AG09319 (cell line): ENCODE measurements around the gene CIART.
"Not testable (repeated sequence)": the region's sequence is repeated elsewhere in the genome, so short reads cannot be mapped to it uniquely, and the experiment has no call there.

ENCODE experiments used
- DNase-seq: peaks from one replicate; pipeline ENCODE4 v3.0.0-alpha.2; 2010; ENCODE audit warnings: low read depth; ENCODE audit errors: extremely low read depth
- TF ChIP-seq, protein P1 (sequence below): IDR thresholded peaks from 2 replicates; pipeline ENCODE4 v1.5.1; 2011; ENCODE audit warnings: low read depth, mild to moderate bottlenecking, inconsistent platforms, low read length, moderate library complexity

The CIART gene, protein sequence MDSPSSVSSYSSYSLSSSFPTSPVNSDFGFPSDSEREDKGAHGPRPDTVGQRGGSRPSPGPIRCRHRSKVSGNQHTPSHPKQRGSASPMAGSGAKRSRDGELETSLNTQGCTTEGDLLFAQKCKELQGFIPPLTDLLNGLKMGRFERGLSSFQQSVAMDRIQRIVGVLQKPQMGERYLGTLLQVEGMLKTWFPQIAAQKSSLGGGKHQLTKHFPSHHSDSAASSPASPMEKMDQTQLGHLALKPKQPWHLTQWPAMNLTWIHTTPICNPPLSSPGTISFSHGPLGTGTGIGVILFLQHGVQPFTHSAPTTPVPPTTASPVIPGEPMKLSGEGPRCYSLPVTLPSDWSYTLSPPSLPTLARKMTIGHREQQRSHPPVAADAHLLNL

DNA sequence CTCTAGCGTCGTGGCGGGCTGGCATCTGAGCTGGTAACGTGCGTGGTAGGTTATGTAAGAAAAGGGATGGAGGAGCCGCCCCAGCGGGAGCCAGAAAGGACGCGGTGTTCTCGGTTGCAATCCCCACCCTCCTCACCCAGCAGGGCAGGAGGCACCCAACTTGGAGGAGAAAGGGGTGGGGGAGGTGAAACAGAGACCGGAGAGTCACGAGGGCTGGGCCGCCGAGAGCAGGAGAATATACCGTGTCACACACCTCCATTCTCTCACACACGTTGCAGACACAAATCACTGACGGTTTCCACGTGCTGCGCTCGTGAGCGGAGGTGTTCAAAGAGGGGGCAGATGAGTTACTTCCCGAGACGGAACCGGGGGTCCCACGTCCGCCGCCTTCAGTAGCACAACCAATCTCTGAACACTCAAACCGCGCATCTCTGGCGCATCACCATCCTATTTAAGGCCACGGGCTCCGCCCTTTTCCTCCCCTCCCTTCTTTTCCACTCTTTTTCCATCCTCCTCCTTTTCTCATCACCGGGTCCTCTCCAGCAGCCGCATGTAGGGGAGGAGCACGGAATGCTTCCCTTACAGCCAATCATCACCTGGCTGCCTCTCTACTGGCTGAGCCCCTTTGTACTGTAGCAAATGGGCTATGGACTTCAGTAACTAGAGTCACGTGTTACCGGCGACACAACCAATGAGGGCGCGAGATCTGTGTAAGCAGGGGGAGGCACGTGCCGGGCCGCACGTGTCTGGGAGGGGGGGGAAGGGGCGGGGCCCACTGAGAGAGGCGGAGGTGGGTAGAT is at the start of gene CIART:
Gene CIART, plus strand, starts transcription at position 797 of the 800 bp plus-strand sequence. CDS start 714 bp downstream, outside the sequence.
- DNase-seq = peak; percentile 98
- TF ChIP-seq, protein P1, sequence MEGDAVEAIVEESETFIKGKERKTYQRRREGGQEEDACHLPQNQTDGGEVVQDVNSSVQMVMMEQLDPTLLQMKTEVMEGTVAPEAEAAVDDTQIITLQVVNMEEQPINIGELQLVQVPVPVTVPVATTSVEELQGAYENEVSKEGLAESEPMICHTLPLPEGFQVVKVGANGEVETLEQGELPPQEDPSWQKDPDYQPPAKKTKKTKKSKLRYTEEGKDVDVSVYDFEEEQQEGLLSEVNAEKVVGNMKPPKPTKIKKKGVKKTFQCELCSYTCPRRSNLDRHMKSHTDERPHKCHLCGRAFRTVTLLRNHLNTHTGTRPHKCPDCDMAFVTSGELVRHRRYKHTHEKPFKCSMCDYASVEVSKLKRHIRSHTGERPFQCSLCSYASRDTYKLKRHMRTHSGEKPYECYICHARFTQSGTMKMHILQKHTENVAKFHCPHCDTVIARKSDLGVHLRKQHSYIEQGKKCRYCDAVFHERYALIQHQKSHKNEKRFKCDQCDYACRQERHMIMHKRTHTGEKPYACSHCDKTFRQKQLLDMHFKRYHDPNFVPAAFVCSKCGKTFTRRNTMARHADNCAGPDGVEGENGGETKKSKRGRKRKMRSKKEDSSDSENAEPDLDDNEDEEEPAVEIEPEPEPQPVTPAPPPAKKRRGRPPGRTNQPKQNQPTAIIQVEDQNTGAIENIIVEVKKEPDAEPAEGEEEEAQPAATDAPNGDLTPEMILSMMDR = no peak

- DNase-seq = not testable (repeated sequence)
Observed at GRCh38 chr1:150232921-150233320, 49.4 kb upstream of the CIART start.

GRCh38 chr1:150233359-150234308 is 48.7 kb upstream of the CIART start:
- no peak for DNase-seq
- TF ChIP-seq, protein P1 = no peak

DNA sequence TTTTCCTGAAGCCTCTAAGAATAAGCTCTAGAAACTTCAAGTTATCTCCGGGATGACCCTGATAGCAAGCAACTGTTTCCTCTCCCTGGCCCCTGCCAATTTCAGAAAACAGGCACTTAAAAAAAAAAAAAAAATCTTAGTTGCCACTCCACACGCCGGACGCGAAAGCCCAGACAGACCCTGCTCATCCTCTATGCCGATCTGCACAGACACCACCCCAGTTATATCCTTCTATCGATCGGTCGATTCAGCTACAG is 48.1 kb upstream of the CIART start:
- TF ChIP-seq, protein P1 = no peak
- no peak for DNase-seq

- TF ChIP-seq, protein P1 = no peak
- no peak for DNase-seq
Observed at GRCh38 chr1:150234566-150235293, 47.6 kb upstream of the CIART start.

- no peak for DNase-seq
Observed at GRCh38 chr1:150235294-150235851, 47.0 kb upstream of the CIART start.

More at GRCh38 chr1:150235294-150235851, 47.0 kb upstream of the CIART start:
- TF ChIP-seq, protein P1 = no peak
